Stomach (tissue), 4 donors: ENCODE data around the gene ADCY5.

Experiments used
- CTCF ChIP-seq, 7 experiments: fragments of 450-650 bp in 4 of 7; fragments of 200-600 bp in 3 of 7; sonication (generic) in 3 of 7; IDR thresholded peaks; one replicate each; pipeline ENCODE4 v1.5.1; 2016 to 2019; ENCODE audit warnings: antibody characterized with exemption in 7 of 7, control low read depth in 2 of 7, mild to moderate bottlenecking in 1 of 7
- POLR2AphosphoS5 ChIP-seq, 3 donors: sonication (generic); formaldehyde crosslinking; IDR thresholded peaks; one replicate each; pipeline ENCODE4 v1.6.1; 2016; ENCODE audit warnings: antibody characterized with exemption in 3 of 3

GRCh38 chr3:123475786-123476185, 26.9 kb upstream of the ADCY5 start:
- TF ChIP-seq CTCF (IDR thresholded peaks at IDR 0.05) (no peak), POLR2AphosphoS5 (IDR thresholded peaks at IDR 0.05) (no peak)
